GM23338 (cell line): ENCODE data around the gene GP5.

Experiments used
- CREB1 ChIP-seq: fragments of 250-450 bp; sonication (Bioruptor Pico); IDR thresholded peaks from 2 replicates; pipeline ENCODE4 v1.5.0; 2020; ENCODE audit warnings: low read depth, mild to moderate bottlenecking, moderate library complexity
- EZH2 ChIP-seq: fragments of 200-600 bp; sonication (generic); IDR thresholded peaks from one replicate; pipeline ENCODE4 v1.8.0; 2017; ENCODE audit warnings: antibody characterized with exemption, mild to moderate bottlenecking, low read depth; ENCODE audit not compliant: unreplicated experiment
- EZH2phosphoT487 ChIP-seq: fragments of 200-600 bp; sonication (generic); IDR thresholded peaks from one replicate; pipeline ENCODE4 v1.8.1; 2018; ENCODE audit warnings: antibody characterized with exemption; ENCODE audit not compliant: unreplicated experiment
- POLR2AphosphoS5 ChIP-seq: IDR thresholded peaks from 2 replicates; pipeline ENCODE4 v1.6.1; 2016; ENCODE audit warnings: antibody characterized with exemption, low read depth
- REST ChIP-seq: IDR thresholded peaks from one replicate; pipeline ENCODE4 v1.6.1; 2018; ENCODE audit warnings: antibody characterized with exemption; ENCODE audit not compliant: unreplicated experiment
- TF ChIP-seq, protein P1 (sequence below), 2 experiments: fragments of 200-600 bp in 1 of 2; sonication (generic) in 1 of 2; conservative IDR thresholded peaks; 2 replicates each; pipeline versions ENCODE4 v1.5.1 to v1.6.1; 2016 to 2017; ENCODE audit warnings: antibody characterized with exemption in 2 of 2, low read depth in 2 of 2, mild to moderate bottlenecking in 2 of 2, moderate library complexity in 1 of 2

GRCh38 chr3:194405766-194406165, 6.7 kb upstream of the GP5 start:
- no peak for TF ChIP-seq EZH2
- TF ChIP-seq, protein P1, sequence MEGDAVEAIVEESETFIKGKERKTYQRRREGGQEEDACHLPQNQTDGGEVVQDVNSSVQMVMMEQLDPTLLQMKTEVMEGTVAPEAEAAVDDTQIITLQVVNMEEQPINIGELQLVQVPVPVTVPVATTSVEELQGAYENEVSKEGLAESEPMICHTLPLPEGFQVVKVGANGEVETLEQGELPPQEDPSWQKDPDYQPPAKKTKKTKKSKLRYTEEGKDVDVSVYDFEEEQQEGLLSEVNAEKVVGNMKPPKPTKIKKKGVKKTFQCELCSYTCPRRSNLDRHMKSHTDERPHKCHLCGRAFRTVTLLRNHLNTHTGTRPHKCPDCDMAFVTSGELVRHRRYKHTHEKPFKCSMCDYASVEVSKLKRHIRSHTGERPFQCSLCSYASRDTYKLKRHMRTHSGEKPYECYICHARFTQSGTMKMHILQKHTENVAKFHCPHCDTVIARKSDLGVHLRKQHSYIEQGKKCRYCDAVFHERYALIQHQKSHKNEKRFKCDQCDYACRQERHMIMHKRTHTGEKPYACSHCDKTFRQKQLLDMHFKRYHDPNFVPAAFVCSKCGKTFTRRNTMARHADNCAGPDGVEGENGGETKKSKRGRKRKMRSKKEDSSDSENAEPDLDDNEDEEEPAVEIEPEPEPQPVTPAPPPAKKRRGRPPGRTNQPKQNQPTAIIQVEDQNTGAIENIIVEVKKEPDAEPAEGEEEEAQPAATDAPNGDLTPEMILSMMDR (conservative IDR thresholded peaks at IDR 0.05; ENCODE audit: low read depth in 2 of 2): no peak
- no peak for TF ChIP-seq POLR2AphosphoS5
- TF ChIP-seq EZH2phosphoT487: no peak
- no peak for TF ChIP-seq CREB1 (CRISPR knock-in tag)
- no peak for TF ChIP-seq REST
